ENCODE results near the gene SYK.

The SYK gene

DNA sequence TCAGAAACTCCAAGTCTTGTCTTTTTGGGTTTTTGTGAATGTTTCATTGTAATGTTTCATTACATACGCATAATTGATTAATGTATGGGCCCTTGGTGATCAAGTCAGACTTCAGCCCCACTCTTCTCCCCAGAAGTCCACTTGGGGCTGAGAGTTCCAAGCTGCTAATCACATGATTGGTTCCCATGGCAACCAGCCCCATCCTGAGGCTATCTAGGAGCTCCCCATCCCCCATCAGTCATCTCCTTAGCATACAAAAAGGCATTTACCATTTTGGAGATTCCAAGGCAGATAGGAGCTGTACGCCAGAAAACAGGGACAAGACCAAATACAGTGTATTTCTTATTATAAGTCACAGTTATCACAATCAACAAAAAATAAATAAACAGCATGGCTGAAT lies 22.9 kb upstream of the SYK start:
- no peak overlapping the region for H3K4ac ChIP-seq (ENCODE audit: low read depth, low read length)
- no peak overlapping the region for H3K14ac ChIP-seq (ENCODE audit: low read length)
- no peaks in the 10 kb centered on the region for H3K4me1 ChIP-seq (ENCODE audit: control insufficient read depth in 1 of 2, insufficient read depth in 2 of 2, low read length in 2 of 2)
- no peak overlapping the region for H2AK5ac ChIP-seq (ENCODE audit: low read length)
- H3K36me3 ChIP-seq (ENCODE audit: control insufficient read depth in 1 of 2, insufficient read depth in 2 of 2, low read length in 2 of 2), result peaks cover 0 to 1% of the 10 kb centered on the region in 2 experiments
- H2BK5ac ChIP-seq (ENCODE audit: low read depth, low read length, poor library complexity), result no peak overlapping the region
- no peak overlapping the region for H2BK12ac ChIP-seq (ENCODE audit: low read length)
- no peak overlapping the region for H3K4me3 ChIP-seq (ENCODE audit: low read depth, low read length)
- WGBS (ENCODE audit: extremely low coverage, insufficient coverage, insufficient read length), result no CpG with 5 or more reads among the region's 2 CpGs
- H3K27ac ChIP-seq (ENCODE audit: low read depth, low read length), result no peak overlapping the region
- no peak for DNase-seq
- H4K91ac ChIP-seq (ENCODE audit: low read depth, low read length), result no peak overlapping the region
- H3K79me2 ChIP-seq (ENCODE audit: control insufficient read depth, insufficient read depth, low read length, poor library complexity), result no peaks in the 10 kb centered on the region
- H2BK120ac ChIP-seq (ENCODE audit: insufficient read depth, low read length, poor library complexity), result no peak overlapping the region
- H2AFZ ChIP-seq (ENCODE audit: insufficient read depth, low read length, poor library complexity), result no peak overlapping the region
- no peak overlapping the region for H3K4me2 ChIP-seq (ENCODE audit: low read length)
- H4K12ac ChIP-seq (ENCODE audit: low read depth, low read length), result no peak overlapping the region
- no peaks in the 10 kb centered on the region for H3K27me3 ChIP-seq (ENCODE audit: insufficient read depth, low read length)
- no peaks in the 10 kb centered on the region for H3K9me3 ChIP-seq (ENCODE audit: insufficient read depth, low read depth, low read length)
- no peak overlapping the region for H4K8ac ChIP-seq (ENCODE audit: low read depth, low read length)
- no peak overlapping the region for H3K23ac ChIP-seq (ENCODE audit: low read length)
- no peaks in the 10 kb centered on the region for H3K79me1 ChIP-seq (ENCODE audit: low read length)
- H3K9ac ChIP-seq (ENCODE audit: low read length), result no peak overlapping the region
- H3K18ac ChIP-seq (ENCODE audit: low read length), result no peak overlapping the region

- no CpG with 5 or more reads among the region's 3 CpGs for WGBS (ENCODE audit: extremely low coverage, insufficient coverage, insufficient read length)
- Histone ChIP-seq H3K36me3 (ENCODE audit: control insufficient read depth in 1 of 2, insufficient read depth in 2 of 2, low read length in 2 of 2) (peaks cover 0 to 1% of the 10 kb centered on the region in 2 experiments), H2BK5ac (ENCODE audit: low read depth, low read length, poor library complexity) (no peak overlapping the region), H4K8ac (ENCODE audit: low read depth, low read length) (no peak overlapping the region), H3K4me3 (ENCODE audit: low read depth, low read length) (no peak overlapping the region), H2BK120ac (ENCODE audit: insufficient read depth, low read length, poor library complexity) (no peak overlapping the region), H4K91ac (ENCODE audit: low read depth, low read length) (no peak overlapping the region), H3K27ac (ENCODE audit: low read depth, low read length) (no peak overlapping the region), H3K27me3 (ENCODE audit: insufficient read depth, low read length) (no peaks in the 10 kb centered on the region), H3K4me2 (ENCODE audit: low read length) (no peak overlapping the region), H3K23ac (ENCODE audit: low read length) (no peak overlapping the region), H2BK12ac (ENCODE audit: low read length) (no peak overlapping the region), H3K79me2 (ENCODE audit: control insufficient read depth, insufficient read depth, low read length, poor library complexity) (no peaks in the 10 kb centered on the region), H3K4ac (ENCODE audit: low read depth, low read length) (no peak overlapping the region), H2AFZ (ENCODE audit: insufficient read depth, low read length, poor library complexity) (no peak overlapping the region), H2AK5ac (ENCODE audit: low read length) (no peak overlapping the region), H3K79me1 (ENCODE audit: low read length) (no peaks in the 10 kb centered on the region), H4K12ac (ENCODE audit: low read depth, low read length) (no peak overlapping the region), H3K9me3 (ENCODE audit: insufficient read depth, low read depth, low read length) (no peaks in the 10 kb centered on the region), H3K18ac (ENCODE audit: low read length) (no peak overlapping the region), H3K4me1 (ENCODE audit: control insufficient read depth in 1 of 2, insufficient read depth in 2 of 2, low read length in 2 of 2) (no peaks in the 10 kb centered on the region), H3K9ac (ENCODE audit: low read length) (no peak overlapping the region), H3K14ac (ENCODE audit: low read length) (no peak overlapping the region)
- DNase-seq, result no peak
Observed at GRCh38 chr9:90783552-90783951, 18.1 kb upstream of the SYK start.

- H3K23ac ChIP-seq (ENCODE audit: low read length), result no peak overlapping the region
- H3K14ac ChIP-seq (ENCODE audit: low read length), result no peak overlapping the region
- no peaks in the 10 kb centered on the region for H3K27me3 ChIP-seq (ENCODE audit: insufficient read depth, low read length)
- no peaks in the 10 kb centered on the region for H3K9me3 ChIP-seq (ENCODE audit: insufficient read depth, low read depth, low read length)
- H4K91ac ChIP-seq (ENCODE audit: low read depth, low read length), result no peak overlapping the region
- H3K4me3 ChIP-seq (ENCODE audit: low read depth, low read length), result no peak overlapping the region
- no peak overlapping the region for H2BK5ac ChIP-seq (ENCODE audit: low read depth, low read length, poor library complexity)
- H3K4ac ChIP-seq (ENCODE audit: low read depth, low read length), result no peak overlapping the region
- no peak overlapping the region for H2AFZ ChIP-seq (ENCODE audit: insufficient read depth, low read length, poor library complexity)
- H3K27ac ChIP-seq (ENCODE audit: low read depth, low read length), result no peak overlapping the region
- no peak overlapping the region for H3K18ac ChIP-seq (ENCODE audit: low read length)
- no peak for DNase-seq
- no peak overlapping the region for H2AK5ac ChIP-seq (ENCODE audit: low read length)
- H3K9ac ChIP-seq (ENCODE audit: low read length), result no peak overlapping the region
- H2BK12ac ChIP-seq (ENCODE audit: low read length), result no peak overlapping the region
- no peak overlapping the region for H4K12ac ChIP-seq (ENCODE audit: low read depth, low read length)
- no CpG with 5 or more reads among the region's 8 CpGs for WGBS (ENCODE audit: extremely low coverage, insufficient coverage, insufficient read length)
- no peak overlapping the region for H4K8ac ChIP-seq (ENCODE audit: low read depth, low read length)
- H3K4me2 ChIP-seq (ENCODE audit: low read length), result no peak overlapping the region
- no peaks in the 10 kb centered on the region for H3K79me2 ChIP-seq (ENCODE audit: control insufficient read depth, insufficient read depth, low read length, poor library complexity)
- H3K79me1 ChIP-seq (ENCODE audit: low read length), result no peaks in the 10 kb centered on the region
- H2BK120ac ChIP-seq (ENCODE audit: insufficient read depth, low read length, poor library complexity), result no peak overlapping the region
- peaks cover 0 to 1% of the 10 kb centered on the region in 2 experiments for H3K36me3 ChIP-seq (ENCODE audit: control insufficient read depth in 1 of 2, insufficient read depth in 2 of 2, low read length in 2 of 2)
- no peaks in the 10 kb centered on the region for H3K4me1 ChIP-seq (ENCODE audit: control insufficient read depth in 1 of 2, insufficient read depth in 2 of 2, low read length in 2 of 2)
Observed at GRCh38 chr9:90783964-90784363, 17.7 kb upstream of the SYK start.

GRCh38 chr9:90787771-90788460 lies 13.7 kb upstream of the SYK start:
- Histone ChIP-seq H3K23ac (ENCODE audit: low read length) (no peak overlapping the region), H4K8ac (ENCODE audit: low read depth, low read length) (no peak overlapping the region), H3K36me3 (ENCODE audit: control insufficient read depth in 1 of 2, insufficient read depth in 2 of 2, low read length in 2 of 2) (no peaks in the 10 kb centered on the region), H3K14ac (ENCODE audit: low read length) (no peak overlapping the region), H2AFZ (ENCODE audit: insufficient read depth, low read length, poor library complexity) (no peak overlapping the region), H3K9ac (ENCODE audit: low read length) (no peak overlapping the region), H2BK12ac (ENCODE audit: low read length) (no peak overlapping the region), H3K79me1 (ENCODE audit: low read length) (no peaks in the 10 kb centered on the region), H3K18ac (ENCODE audit: low read length) (no peak overlapping the region), H3K4ac (ENCODE audit: low read depth, low read length) (no peak overlapping the region), H3K4me2 (ENCODE audit: low read length) (no peak overlapping the region), H3K27ac (ENCODE audit: low read depth, low read length) (no peak overlapping the region), H2BK5ac (ENCODE audit: low read depth, low read length, poor library complexity) (no peak overlapping the region), H4K12ac (ENCODE audit: low read depth, low read length) (no peak overlapping the region), H2AK5ac (ENCODE audit: low read length) (no peak overlapping the region), H3K4me3 (ENCODE audit: low read depth, low read length) (no peak overlapping the region), H3K27me3 (ENCODE audit: insufficient read depth, low read length) (no peaks in the 10 kb centered on the region), H3K9me3 (ENCODE audit: insufficient read depth, low read depth, low read length) (no peaks in the 10 kb centered on the region), H4K91ac (ENCODE audit: low read depth, low read length) (no peak overlapping the region), H3K4me1 (ENCODE audit: control insufficient read depth in 1 of 2, insufficient read depth in 2 of 2, low read length in 2 of 2) (peaks cover 0 to 2% of the 10 kb centered on the region in 2 experiments), H2BK120ac (ENCODE audit: insufficient read depth, low read length, poor library complexity) (no peak overlapping the region), H3K79me2 (ENCODE audit: control insufficient read depth, insufficient read depth, low read length, poor library complexity) (no peaks in the 10 kb centered on the region)
- WGBS (ENCODE audit: extremely low coverage, insufficient coverage, insufficient read length), result no CpG with 5 or more reads among the region's 4 CpGs
- DNase-seq, result no peak
